NCI-H69 (cell line): ENCODE measurements around the gene AKR1C1.
"Not testable (repeated sequence)": the region's sequence is repeated elsewhere in the genome, so short reads cannot be mapped to it uniquely, and the experiment has no call there.

Source experiments
- DNase-seq: peaks from one replicate; lab custom pipeline; 2025; lab: John Stamatoyannopoulos, UW

Gene AKR1C1

GRCh38 chr10:4947635-4948596, 15.3 kb upstream of the AKR1C1 start:
- peak; percentile 1 for DNase-seq

GRCh38 chr10:4951512-4952162, 11.6 kb upstream of the AKR1C1 start:
- DNase-seq: not testable (repeated sequence)

GRCh38 chr10:4953405-4953804, 9.8 kb upstream of the AKR1C1 start:
- no peak for DNase-seq

- DNase-seq: not testable (repeated sequence)
Observed at GRCh38 chr10:4956088-4956487, 7.1 kb upstream of the AKR1C1 start.

GRCh38 chr10:4956955-4957645, 6.1 kb upstream of the AKR1C1 start:
- not testable (repeated sequence) for DNase-seq

GRCh38 chr10:4961558-4961957, 1.7 kb upstream of the AKR1C1 start:
- not testable (repeated sequence) for DNase-seq

- DNase-seq: not testable (repeated sequence)
Observed at GRCh38 chr10:4962308-4962707, 907 bp upstream of the AKR1C1 start.

GRCh38 chr10:4963815-4964154, 570 bp downstream of the AKR1C1 start:
- not testable (repeated sequence) for DNase-seq

GRCh38 chr10:4965763-4966162, 2.5 kb downstream of the AKR1C1 start:
- not testable (repeated sequence) for DNase-seq

- not testable (repeated sequence) for DNase-seq
Observed at GRCh38 chr10:4967189-4967588, 4.0 kb downstream of the AKR1C1 start.

- not testable (repeated sequence) for DNase-seq
Observed at GRCh38 chr10:4969289-4969688, 6.1 kb downstream of the AKR1C1 start.

- DNase-seq: not testable (repeated sequence)
Observed at GRCh38 chr10:4970362-4970761, 7.1 kb downstream of the AKR1C1 start.

- DNase-seq: not testable (repeated sequence)
Observed at GRCh38 chr10:4972369-4973142, 9.3 kb downstream of the AKR1C1 start.

- DNase-seq: not testable (repeated sequence)
Observed at GRCh38 chr10:4973294-4973693, 10.1 kb downstream of the AKR1C1 start.

- DNase-seq: not testable (repeated sequence)
Observed at GRCh38 chr10:4974400-4974799, 11.2 kb downstream of the AKR1C1 start.

- DNase-seq: no peak
Observed at GRCh38 chr10:4977025-4977424, 13.8 kb downstream of the AKR1C1 start.

- DNase-seq: no peak
Observed at GRCh38 chr10:4978870-4979269, 15.7 kb downstream of the AKR1C1 start.

- DNase-seq: no peak
Observed at GRCh38 chr10:4980793-4981192, 17.6 kb downstream of the AKR1C1 start.

- DNase-seq: peak; percentile 24
Observed at GRCh38 chr10:4981722-4982471, 18.7 kb downstream of the AKR1C1 start.

- no peak for DNase-seq
Observed at GRCh38 chr10:4982764-4983226, 19.6 kb downstream of the AKR1C1 start.
